ENCODE results near the gene KIF25.
"Not testable (repeated sequence)": the region's sequence is repeated elsewhere in the genome, so short reads cannot be mapped to it uniquely, and the experiment has no call there.

KIF25 gene

DNA sequence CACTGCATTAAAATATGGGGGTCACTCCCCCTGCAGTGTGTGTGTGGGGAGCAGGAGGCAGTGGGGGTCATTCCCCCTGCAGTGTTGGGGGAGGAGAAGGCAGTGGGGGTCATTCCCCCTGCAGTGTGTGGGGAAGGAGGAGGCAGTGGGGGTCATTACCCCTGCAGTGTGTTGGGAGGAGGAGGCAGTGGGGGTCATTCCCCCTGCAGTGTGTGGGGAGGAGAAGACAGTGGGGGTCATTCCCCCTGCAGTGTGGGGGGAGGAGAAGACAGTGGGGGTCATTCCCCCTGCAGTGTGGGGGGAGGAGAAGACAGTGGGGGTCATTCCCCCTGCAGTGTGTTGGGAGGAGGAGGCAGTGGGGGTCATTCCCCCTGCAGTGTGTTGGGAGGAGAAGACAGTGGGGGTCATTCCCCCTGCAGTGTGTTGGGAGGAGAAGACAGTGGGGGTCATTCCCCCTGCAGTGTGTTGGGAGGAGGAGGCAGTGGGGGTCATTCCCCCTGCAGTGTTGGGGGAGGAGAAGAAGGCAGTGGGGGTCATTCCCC lies 21.3 kb upstream of the KIF25 start:
- DNase-seq: not testable (repeated sequence)

DNA sequence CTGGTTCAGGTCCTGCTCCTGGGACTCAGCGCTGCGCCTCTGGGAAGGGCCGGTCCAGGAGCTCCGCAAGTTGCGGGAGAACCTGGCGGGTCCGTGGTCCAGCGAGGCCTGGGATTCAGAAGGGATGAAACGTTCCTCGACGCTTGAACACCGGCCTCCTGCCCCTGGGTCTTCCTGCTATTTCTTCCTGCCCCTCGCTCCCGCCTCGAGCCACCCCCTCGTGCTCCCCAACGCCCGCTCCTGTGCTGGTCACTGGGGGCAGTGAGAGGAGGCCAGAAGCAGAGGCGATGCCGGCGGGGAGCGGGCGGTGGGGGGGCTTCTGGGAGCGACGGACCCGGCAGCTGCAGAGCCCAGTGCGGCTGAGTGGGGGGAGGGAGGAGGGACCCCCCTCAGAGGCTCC lies 20.8 kb upstream of the KIF25 start:
- DNase-seq: no peak

DNA sequence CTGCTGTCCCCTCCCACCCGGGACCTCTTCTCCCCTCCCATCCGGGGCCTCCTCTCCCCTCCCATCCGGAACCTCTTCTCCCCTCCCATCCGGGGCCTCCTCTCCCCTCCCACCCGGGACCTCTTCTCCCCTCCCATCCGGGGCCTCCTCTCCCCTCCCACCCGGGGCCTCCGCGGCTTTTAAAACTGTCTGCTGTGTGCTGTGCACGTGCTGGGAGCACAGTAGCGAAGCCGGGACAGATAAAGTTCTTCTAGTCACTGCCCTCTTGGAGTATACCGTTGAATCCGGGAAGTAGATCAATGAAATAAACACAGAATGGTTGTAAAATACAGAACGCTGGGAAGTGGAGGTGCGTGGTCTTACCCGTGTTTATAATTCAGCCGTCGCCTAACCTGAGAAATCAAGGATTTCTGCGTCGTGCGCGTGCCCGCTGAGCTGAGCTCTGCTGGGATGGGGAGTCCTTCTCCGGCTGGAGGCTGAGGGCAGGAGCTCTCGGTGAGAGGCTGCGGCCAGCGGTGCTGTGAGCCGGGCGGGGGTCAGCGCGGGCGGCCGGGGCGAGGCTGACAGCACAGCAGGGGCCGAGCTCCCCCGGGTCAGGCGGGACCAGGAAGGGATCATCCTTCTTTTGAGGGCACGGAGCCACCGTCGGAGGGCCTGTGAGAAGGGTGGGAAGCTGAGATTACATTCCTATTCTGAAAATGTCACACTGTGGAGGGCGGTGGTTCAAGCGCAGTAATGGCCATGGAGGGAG lies 19.6 kb upstream of the KIF25 start:
- DNase-seq: no peak

DNA sequence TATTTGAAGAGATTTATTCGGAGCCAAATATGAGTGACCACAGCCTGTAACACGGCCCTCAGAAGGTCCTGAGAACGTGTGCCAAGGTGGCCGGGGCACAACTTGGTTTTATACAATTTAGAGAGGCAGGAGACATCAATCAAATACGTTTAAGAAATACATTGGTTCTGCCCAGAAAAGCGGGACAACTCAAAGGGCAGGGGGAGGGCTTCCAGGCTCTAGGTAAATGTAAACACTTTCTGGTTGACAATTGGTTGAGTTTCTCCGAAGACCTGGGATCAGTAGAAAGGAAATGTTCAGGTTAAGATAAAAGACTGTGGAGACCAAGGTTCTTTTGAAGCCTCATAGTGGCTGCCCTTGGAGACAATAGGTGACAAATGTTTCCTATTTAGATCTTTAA lies 18.9 kb upstream of the KIF25 start:
- DNase-seq: no peak

DNA sequence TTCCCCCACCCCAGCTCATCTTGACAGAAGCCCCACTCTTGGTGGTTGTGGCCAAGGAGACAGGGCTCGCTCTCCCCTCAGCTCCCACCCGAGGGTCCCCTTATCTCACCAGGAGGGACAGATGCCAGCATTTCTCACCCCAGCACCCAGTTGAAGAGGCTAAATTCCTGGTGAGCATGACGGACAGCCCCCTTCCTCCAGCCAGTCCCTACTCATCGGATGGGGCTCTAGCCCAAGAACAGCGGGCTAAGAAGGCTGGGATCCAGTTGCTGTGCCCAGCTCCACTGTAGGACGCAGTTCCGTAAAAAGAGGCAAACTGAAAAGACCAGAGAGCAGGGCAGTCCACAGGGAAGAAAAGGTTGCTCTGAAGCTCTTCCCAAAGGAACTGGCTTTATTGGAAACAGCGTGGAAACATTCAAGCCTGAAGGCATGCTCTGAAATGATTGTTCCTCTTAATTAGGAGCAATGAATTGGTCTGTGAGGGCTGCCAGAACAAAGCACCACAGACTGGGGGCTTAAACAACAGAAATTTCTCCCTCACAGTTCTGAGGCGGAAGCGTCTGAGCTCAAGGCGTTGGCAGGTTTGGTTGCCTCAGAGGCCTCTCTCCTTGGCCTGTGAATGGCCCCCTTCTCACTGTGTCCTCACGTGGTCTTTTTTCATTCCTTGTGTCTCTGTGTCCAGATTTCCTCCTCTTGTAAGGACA lies 17.9 kb upstream of the KIF25 start:
- no peak for DNase-seq

DNA sequence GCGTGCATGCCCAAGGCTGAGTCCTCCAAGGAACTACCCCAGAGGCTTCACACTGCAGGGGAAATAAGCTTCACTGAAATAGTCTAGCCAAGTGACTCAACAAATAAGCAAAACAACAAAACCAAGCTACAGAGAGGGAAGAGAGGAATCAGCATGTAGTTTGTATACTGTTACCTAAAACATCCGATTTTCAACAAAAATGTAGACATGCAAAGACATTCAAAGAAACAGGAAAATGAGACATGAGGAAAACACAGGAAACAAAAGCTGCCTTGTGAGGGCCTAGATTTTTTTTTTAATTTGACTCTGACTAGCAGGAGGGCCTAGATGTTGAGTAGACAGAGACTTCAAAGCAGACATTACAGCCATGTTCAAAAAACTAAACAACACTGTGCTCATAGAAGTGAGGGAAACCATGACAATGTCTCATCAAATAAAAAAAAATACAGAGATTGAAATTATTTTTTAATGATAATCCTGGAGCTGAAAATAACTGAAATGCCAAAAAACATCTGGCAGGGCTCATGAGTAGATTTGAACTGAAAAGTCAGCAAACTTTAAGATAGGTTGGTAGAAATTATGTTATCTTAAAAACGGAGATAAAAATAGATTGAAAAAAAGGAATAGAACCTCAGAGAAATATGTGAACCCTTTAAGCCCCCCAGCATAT lies 16.4 kb upstream of the KIF25 start:
- DNase-seq: no peak

DNA sequence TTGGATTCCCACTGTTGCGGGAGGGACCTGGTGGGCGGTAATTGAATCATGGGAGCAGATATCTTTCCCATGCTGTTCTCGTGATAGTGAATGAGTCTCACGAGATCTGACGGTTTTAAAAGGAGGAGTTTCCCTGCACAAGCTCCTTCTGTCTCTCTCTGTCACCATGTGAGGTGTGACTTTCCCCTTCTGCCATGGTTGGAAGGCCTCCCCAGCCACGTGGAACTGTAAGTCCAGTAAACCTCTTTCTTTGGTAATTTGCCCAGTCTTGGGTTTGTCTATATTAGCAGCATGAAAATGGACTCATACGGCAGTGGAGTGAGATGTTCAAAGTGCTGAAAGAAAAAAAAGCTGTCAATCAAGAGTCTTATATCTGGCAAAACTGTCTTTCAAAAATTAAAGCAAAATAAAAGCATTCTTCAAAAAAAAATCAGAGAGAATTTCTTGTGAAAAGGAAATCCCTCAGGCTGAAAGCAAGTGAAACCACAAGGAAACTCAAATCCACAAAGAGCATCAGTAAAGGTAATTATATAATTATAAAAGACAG lies 15.5 kb upstream of the KIF25 start:
- DNase-seq: no peak

DNA sequence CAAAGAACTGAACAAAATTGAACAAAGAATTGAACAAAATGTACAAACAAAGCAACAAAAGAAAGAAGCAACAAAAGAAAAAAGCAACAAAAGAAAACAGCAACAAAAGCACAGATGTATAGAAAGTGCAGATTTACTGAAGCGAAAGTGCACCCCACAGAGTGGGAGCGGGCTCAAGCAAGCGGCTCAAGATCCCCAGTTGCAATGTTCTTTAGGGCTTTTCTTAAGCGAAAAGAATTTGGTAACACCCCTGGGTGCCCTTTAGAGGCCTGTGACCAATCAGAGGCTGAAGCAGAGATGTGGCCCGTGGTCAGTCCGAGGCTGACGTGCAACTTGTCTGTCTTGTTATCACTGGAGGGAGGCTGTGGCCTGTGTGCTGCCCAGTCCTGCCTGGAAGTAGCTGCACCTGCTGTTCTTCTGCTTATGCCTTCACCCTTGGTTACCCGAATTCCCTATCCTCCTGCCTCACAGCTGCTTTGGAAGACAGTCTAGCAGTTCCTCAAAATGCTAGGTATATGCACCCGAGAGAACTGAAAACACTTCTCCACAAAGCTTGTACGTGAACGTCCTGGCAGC lies 13.2 kb upstream of the KIF25 start:
- DNase-seq: no peak

DNA sequence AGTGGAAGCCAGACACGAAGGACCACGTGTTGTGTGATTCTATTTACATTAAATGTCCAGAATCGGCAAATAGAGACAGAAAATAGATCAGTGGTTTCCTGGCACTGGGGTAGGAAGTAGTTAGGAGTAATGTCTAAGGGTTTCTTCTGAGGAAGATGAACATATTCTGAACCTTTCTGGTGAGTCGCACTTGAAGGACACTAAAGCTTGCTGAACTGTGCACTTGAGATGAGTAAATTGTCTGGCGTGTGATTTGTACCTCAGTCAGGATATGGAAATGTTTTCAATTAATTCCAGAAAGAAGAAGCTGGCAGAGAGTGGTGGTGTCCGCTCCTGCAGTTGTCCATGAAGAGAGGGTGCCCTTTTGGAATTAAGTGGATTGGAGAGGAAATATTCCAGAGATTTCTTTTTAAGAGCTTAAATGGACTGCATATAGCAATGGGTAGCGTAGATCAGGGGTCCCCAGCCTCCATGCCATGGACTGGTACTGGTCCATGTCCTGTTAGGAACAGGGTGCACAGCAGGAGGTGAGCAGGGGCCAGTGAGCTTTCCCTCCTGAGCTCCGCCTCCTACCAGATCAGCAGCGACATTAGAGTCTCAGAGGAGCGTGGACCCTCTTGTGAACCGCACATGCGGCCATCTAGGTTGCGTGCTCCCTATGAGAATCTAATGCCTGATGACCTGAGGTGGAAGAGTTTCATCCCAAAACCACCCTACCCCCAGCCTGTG lies 12.4 kb upstream of the KIF25 start:
- no peak for DNase-seq

DNA sequence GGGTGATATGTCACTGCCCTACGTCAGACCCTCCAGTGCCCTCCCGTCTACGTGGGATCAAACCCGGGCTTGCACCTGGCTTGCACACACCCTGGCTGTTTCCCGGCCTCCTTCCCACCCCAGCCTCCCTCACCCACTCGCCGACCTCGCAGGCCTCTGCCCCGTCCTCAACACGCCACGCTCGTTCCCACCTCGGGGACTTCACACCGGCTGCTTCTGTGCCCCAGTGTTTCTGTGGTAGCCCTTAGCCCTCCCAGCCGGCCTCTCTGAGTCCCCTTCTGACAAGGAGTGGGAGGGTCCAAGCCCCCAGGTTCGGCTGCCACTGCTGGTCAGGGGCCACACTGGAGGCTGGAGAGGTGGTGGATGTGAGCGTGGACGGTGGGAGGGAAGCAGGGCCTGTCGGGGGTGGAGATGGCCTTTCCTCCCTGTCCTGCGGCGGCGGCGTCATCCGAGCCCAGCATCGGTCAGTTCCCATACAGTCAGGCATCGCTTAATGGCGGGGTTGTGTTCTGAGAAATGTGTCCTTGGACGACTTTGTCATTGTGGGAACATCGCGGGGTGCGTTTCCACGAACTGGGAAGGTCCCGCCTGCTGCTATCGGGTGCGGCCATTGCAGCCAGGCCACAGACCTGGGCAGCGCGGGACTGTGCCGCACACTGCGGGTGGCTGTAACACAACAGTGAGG lies 11.4 kb upstream of the KIF25 start:
- DNase-seq: no peak

DNA sequence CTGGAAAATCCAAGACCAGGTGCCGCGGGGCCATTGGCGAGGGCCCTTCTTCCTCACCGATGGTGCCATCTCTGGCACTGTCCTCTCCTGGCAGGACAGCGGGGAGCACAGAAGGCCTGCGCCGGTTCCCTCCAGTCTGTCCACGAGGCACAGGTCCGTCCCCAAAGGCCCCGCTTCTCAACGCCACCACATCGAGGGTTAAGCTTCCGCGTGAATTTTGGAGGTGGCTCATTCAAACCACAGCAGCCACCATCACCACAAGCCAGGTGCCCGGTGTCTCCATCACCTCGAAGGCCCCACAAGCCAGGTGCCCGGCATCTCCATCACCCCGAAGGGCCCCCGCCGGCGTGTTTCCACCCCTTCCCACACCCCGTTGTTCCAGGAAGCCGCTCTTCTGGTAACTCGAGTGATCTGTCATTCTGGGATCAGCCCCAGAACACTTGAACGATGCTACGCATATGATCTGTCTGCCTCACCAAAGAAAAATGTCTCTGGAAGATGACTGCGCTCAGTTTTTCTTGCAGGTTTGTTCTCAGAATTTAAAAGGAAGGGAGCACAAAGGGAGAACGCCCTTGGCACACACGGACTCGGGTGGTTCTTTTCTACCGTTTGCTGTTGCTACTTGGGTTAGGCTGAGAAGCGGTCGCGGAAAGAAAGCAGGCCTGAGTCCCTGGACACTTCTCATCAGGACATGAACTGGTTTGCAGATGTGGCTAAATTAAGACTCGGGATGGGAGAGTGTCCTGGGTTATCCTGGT lies 9.9 kb upstream of the KIF25 start:
- DNase-seq: no peak

DNA sequence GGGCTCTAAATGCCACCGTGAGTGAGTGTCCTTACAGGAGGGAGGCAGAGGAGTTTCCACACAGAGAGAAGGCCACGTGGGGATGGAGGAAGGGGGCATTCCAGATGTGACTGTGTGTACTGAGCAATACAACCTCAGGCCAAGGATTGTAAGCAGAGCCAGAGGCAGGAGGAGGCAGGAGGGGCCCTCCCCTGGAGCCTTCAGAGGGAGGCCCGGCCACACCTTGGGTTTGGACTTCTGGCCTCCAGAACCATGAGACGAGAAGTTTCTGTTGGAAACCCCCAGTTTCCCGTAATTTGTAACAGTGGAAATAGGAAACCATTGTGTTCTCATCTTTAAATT lies 9.3 kb upstream of the KIF25 start:
- no peak for DNase-seq

DNA sequence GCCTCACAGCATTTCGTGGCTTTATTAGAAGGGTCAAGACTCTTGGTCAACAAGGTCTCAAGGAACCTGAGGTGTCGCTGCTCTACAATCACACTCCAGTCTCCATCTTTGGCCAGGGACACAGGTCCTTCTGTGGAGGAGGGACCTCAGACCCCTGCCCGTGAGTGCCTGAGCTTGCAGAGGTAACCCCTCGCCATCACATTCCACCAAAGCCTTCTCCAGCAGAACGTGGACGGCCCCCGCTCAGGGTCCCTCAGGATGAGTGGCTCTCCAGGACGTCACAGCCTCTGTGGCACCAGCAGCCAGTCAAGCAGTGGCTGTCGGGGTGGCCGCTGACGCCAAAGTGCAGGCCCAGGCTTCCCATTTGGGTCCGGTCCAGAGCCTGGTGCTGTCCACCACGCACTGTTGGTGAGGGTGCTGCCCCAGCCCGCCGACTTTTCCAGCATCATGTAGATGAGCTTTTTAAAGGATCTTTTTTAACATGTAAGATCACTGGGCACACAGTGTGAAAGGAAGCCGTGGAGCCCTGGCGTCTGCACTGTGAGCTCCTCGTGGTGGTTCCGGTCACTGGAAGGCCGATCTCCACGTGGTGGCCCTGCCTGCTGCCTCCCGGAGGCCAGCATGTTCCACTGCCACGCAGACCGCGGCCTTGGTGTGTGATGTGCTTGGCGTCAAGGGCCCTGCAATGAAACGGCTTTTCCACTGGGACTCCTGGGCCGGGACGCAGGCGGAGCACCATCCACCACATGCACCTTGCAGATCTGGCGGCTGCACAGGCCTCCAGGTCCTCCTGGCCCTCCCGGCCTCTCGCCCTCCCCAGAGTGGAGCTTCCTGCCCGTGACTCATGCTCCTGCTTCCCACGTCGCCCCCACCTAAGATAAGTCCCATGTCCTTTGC lies 8.3 kb upstream of the KIF25 start:
- no peak for DNase-seq

DNA sequence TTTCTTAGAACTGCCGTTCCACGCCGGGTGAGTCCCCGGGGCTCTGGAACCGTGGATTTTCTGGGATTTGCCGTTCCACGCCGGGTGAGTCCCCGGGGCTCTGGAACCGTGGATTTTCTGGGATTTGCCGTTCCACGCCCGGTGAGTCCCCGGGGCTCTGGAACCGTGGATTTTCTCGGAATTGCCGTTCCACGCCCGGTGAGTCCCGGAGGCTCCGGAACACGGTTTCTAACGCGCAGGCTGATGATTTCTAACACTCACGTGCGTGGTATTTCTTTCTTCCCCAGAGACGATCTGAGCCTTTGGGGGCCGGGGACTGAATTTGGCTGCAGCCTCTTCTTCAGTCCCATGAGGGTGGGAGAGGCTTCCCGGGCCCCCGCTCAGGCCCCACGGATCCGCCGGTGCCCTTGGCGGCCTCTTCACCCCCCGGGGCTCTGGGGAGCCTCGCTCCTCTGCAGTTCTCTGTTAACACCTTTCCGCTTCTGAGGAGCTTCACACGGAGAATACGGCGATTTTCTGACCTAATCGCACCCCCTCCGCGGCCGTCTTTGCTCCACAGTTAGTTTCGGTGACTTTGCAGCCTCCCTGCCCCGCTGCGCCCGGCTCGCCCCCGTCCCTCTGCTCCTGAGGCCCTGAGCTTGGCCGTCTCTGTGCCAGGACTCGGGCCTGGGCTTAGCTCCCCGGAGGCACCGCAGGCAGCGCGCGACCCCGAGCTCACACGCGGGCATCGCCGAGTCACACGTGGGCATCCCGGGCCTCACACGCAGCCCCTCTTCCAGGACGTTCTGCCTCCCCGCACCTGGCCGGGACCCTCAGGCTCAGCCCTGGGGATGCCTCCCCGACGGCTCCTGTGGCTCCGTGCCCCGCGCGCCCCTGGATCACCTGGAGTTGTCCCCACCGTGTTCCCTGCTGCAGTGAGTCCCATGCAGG lies 7.2 kb upstream of the KIF25 start:
- no peak for DNase-seq

DNA sequence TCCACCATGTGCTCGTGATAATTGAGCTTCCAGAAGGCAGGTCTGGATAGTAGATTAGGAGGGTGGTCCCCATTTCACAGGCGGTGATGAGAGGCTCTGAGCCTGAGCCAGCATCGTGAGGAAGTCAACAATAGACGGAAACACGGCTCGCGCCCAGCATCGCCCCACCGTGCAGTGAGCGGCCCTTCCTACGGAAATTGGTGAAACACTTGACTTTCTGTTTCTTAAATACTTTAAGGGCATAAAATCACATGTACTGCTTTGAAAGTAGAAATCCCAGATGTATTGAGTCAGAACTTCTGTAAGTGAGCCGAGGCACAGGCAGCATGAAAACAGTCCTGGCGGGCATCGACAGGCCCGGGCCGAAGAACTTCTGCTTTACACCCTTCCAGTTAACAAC lies 4.3 kb upstream of the KIF25 start:
- DNase-seq: no peak

DNA sequence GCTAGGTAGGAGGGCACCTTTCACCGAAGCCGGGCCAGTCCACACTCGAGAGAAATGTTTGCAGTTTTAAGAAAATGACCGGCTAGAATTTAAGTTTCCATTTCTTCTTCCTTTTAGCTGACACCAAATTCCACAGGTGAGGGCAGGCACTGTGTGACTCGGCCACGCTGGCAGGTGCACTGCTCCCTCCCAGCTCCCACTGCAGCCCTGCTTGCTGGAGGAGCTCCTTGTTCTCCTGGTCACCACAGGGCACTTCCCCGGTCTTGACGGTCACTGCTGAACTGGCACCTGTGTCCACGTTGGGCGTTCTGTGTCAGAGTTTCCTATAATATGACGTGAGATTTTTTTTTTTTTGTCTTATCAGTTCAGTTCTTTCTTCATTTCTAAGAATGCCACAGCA lies 3.6 kb upstream of the KIF25 start:
- DNase-seq: no peak

DNA sequence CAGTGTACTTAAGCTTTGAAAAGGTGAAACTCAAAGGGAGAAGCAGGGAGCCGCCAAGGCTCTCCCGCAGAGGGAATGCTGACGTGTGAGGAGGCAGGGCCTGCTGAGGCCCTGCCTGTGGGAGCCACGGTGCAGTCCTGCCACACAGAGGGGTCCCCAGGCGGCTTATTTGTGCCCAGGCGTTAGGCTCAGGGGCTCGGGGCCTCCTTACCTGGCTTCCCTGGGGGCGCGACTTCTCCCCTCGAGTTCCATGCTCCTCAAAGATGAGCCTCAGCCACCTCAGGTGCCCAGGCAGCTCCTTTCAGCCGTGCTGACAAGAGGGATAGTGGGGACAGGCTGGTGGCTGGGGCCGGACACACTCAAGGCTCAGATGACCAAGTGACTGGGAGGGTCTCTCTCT lies 2.2 kb upstream of the KIF25 start:
- DNase-seq: no peak

DNA sequence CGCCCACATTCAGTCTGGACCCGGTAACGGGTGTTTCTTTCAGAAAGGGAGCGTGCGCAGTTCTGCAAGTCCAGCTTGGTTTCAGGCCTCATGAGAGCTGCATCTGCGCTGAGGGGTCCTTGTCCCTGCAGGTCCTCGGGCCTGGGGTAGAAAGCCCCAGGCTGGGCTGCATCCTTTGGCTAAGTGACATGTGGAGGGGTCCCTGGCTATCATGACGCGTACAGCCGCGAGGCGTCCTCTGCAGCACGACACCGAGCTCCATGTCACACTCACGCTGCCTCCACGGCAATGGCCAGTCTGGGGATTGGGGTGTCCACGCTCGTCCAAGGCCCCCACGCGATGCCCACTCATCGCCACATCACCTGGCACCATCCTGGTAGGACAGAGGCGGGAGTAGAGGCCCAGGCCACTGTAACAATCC lies 1.7 kb upstream of the KIF25 start:
- DNase-seq: no peak

Measured in AML-193 (cell line).